ENCODE data around the gene NFXL1.

- no peak for TF ChIP-seq FOXP2 (optimal IDR thresholded peaks at IDR 0.05; ENCODE audit: borderline replicate concordance, extremely low read depth, extremely low read length, insufficient read depth)
- no peak for TF ChIP-seq POLR2AphosphoS5 (IDR thresholded peaks at IDR 0.05; ENCODE audit: low read depth, low read length)
- TF ChIP-seq SIN3A (IDR thresholded peaks at IDR 0.05; ENCODE audit: borderline replicate concordance, insufficient read depth, low read length): no peak
- no peak for TF ChIP-seq TAF1 (IDR thresholded peaks at IDR 0.05; ENCODE audit: borderline replicate concordance, insufficient read depth, low read length)
- no peak for TF ChIP-seq REST (IDR thresholded peaks at IDR 0.05; ENCODE audit: insufficient read depth in 1 of 2, low read depth in 2 of 2, low read length in 2 of 2)
Measured at GRCh38 chr4:47801481-47802002, 112.8 kb downstream of the NFXL1 start.

Data from PFSK-1 (cell line).